ENCODE results near the gene POLR1G. TPM values are rescaled to one million over a fixed set of nuclear protein-coding genes. Genes with fewer than 3 reads are reported as not detected.

The POLR1G gene
- total and polyA plus RNA-seq, 9 of the 15 experiments (the other 6 are each of a cell fraction or from before 2014, with no cell fraction given), result 3.0 to 50.1 (median 27.4) TPM

DNA sequence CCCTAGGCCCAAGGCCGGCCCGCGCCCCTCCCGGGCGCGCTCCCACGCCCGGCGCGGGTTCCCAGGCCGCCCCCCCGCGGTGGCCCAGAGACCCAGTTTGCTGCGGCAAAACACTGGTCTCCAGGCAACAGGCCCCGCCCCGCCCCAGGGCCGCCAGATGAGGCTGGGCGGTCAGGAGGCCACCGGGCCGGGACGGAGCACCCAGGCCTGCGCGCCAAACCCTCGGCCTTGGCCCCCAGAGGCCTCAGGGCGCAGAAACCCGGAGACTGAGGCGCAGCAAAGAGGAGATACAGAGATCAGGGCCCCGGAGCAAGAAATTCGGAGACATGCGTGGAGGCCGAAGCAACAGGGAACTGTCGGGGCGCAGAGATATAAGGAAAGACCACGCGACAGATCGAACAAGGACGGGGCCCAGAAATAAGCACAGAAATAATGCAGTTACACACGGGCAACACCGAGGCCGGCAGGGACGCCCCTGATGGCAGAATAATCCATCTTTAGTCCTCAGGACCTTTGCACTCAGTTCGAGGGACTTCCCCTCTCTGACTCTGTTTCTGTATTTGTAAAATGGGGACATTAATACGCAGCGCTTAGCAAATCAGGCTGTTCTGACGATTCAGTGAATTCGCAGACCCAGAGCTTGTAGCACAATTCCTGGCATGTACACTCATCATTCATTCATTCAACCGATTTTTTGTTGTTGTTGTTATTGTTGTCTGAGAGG lies 38.0 kb downstream of the POLR1G start (continued):
- peak; percentile 64 for TF ChIP-seq JUND (IDR thresholded peaks at IDR 0.05; ENCODE audit: borderline replicate concordance, low read depth, low read length)
- no peak; the same call in 2 of the 3 replicates for TF ChIP-seq JUND (tag; IDR thresholded peaks at IDR 0.05; ENCODE audit: borderline replicate concordance, low read depth, low read length)
- TF ChIP-seq ZNF354B (CRISPR knock-in tag; IDR thresholded peaks at IDR 0.05), result no peak
- no peak for TF ChIP-seq CEBPZ (IDR thresholded peaks at IDR 0.05; ENCODE audit: borderline replicate concordance, low read depth, low read length)
- peak; percentile 85 to 87 for TF ChIP-seq NRF1 (conservative IDR thresholded peaks at IDR 0.05 in 1 of 2, IDR thresholded peaks at IDR 0.05 in 1 of 2)
- TF ChIP-seq KHSRP (IDR thresholded peaks at IDR 0.05), result no peak
- TF ChIP-seq MTA2 (IDR thresholded peaks at IDR 0.05; ENCODE audit: low read depth), result no peak
- TF ChIP-seq MAX (CRISPR knock-in tag; IDR thresholded peaks at IDR 0.05), result peak; percentile 40; the same call in 1 of the 2 replicates
- TF ChIP-seq PBX2 (CRISPR knock-in tag; IDR thresholded peaks at IDR 0.05; ENCODE audit: low read depth), result no peak
- no peak for TF ChIP-seq PBX2 (tag; conservative IDR thresholded peaks at IDR 0.05; ENCODE audit: low read depth)
- no peak for TF ChIP-seq STAT5B (CRISPR knock-in tag; IDR thresholded peaks at IDR 0.05)
- no peak for TF ChIP-seq RBM25 (IDR thresholded peaks at IDR 0.05; ENCODE audit: low read depth, low read length, severe bottlenecking)
- no peak for TF ChIP-seq ZNF707 (CRISPR knock-in tag; conservative IDR thresholded peaks at IDR 0.05)
- TF ChIP-seq E2F3 (CRISPR knock-in tag; IDR thresholded peaks at IDR 0.05), result peak; percentile 73; the same call in 1 of the 2 replicates
- no peak for TF ChIP-seq HCFC1 (IDR thresholded peaks at IDR 0.05; ENCODE audit: low read depth, low read length)
- TF ChIP-seq HDAC8 (tag; IDR thresholded peaks at IDR 0.05), result no peak
- TF ChIP-seq MCM3 (IDR thresholded peaks at IDR 0.05), result no peak
- TF ChIP-seq DMBX1 (CRISPR knock-in tag; IDR thresholded peaks at IDR 0.05; ENCODE audit: borderline replicate concordance), result peak; percentile 66; the same call in 1 of the 2 replicates
- no peak for TF ChIP-seq KLF13 (tag; IDR thresholded peaks at IDR 0.05; ENCODE audit: borderline replicate concordance, low read depth)
- TF ChIP-seq BRD4 (IDR thresholded peaks at IDR 0.05), result no peak

Data from K562 (cell line).